MCF 10A (cell line): ENCODE measurements around the gene CPHXL2. TPM values are rescaled to one million over a fixed set of nuclear protein-coding genes. Genes with fewer than 3 reads are reported as not detected.
A peak's percentile ranks its signal among the peaks of the same experiment; 100 is the strongest.

Source experiments
- BruUV-seq: library from RNA; stranded (reverse); fragments of 400-500 nt; replicated peaks from 2 replicates; lab custom pipeline; 2021; lab: Mats Ljungman, UMichigan
- CTCF ChIA-PET: fragments of 300-600 bp; sonication (Branson Sonifier 250); formaldehyde crosslinking; extraction: SDS; loops from one replicate; lab custom pipeline; 2021; ENCODE audit warnings: antibody characterized with exemption, inconsistent platforms; lab: Yijun Ruan, JAX
- POLR2A ChIA-PET: fragments of 300-600, 350-650 bp; sonication (Branson Sonifier 250); formaldehyde crosslinking; extraction: SDS; loops from one replicate; lab custom pipeline; 2020; ENCODE audit warnings: antibody characterized with exemption, inconsistent platforms; lab: Yijun Ruan, JAX
- DNase-seq: peaks from one replicate; pipeline ENCODE4 v3.0.0-alpha.2; 2018; ENCODE audit not compliant: unreplicated experiment
- H3K27ac Mint-ChIP-seq: one replicate; pipeline ENCODE4 v1.8.0; 2022; ENCODE audit warnings: mild to moderate bottlenecking, low read depth, mixed read lengths; ENCODE audit not compliant: unreplicated experiment
- H3K27me3 Mint-ChIP-seq: one replicate; pipeline ENCODE4 v1.8.0; 2022; ENCODE audit warnings: mixed read lengths; ENCODE audit not compliant: insufficient read depth, unreplicated experiment
- H3K36me3 Mint-ChIP-seq: one replicate; pipeline ENCODE4 v1.8.0; 2022; ENCODE audit warnings: mild to moderate bottlenecking, moderate library complexity, mixed read lengths; ENCODE audit not compliant: insufficient read depth, unreplicated experiment
- H3K4me1 Mint-ChIP-seq: one replicate; pipeline ENCODE4 v1.8.0; 2022; ENCODE audit warnings: mixed read lengths; ENCODE audit not compliant: insufficient read depth, unreplicated experiment
- H3K4me3 Mint-ChIP-seq: one replicate; pipeline ENCODE4 v1.8.0; 2022; ENCODE audit warnings: mild to moderate bottlenecking, moderate library complexity, mixed read lengths; ENCODE audit not compliant: unreplicated experiment
- H3K9me3 Mint-ChIP-seq: one replicate; pipeline ENCODE4 v1.8.0; 2022; ENCODE audit warnings: mixed read lengths; ENCODE audit not compliant: unreplicated experiment
- intact Hi-C: fragments of 100-400 bp; cut with micrococcal nuclease; formaldehyde crosslinking; loops from 2 replicates; pipeline ENCODE4 v1.14.1; 2022
- total RNA-seq: library from RNA; stranded (reverse); gene quantifications from 2 replicates; pipeline ENCODE4 v1.2.3, GENCODE V29; 2022
- TF ChIP-seq, protein P1 (sequence below): fragments of 200-600 bp; IDR thresholded peaks from one replicate; pipeline ENCODE4 v1.8.0; 2022; ENCODE audit warnings: antibody characterized with exemption, mild to moderate bottlenecking; ENCODE audit not compliant: unreplicated experiment

CPHXL2 gene
- total RNA-seq, 1 experiment from 2014 or later, result not detected

- Mint-ChIP-seq H3K36me3 (peaks cover 62% of the 10 kb centered on the region), H3K27ac (no peak overlapping the region), H3K9me3 (no peaks in the 10 kb centered on the region), H3K4me1 (peaks cover 25% of the 10 kb centered on the region), H3K4me3 (no peak overlapping the region), H3K27me3 (no peaks in the 10 kb centered on the region)
- no TSS peak for BruUV-seq
- TF ChIP-seq, protein P1, sequence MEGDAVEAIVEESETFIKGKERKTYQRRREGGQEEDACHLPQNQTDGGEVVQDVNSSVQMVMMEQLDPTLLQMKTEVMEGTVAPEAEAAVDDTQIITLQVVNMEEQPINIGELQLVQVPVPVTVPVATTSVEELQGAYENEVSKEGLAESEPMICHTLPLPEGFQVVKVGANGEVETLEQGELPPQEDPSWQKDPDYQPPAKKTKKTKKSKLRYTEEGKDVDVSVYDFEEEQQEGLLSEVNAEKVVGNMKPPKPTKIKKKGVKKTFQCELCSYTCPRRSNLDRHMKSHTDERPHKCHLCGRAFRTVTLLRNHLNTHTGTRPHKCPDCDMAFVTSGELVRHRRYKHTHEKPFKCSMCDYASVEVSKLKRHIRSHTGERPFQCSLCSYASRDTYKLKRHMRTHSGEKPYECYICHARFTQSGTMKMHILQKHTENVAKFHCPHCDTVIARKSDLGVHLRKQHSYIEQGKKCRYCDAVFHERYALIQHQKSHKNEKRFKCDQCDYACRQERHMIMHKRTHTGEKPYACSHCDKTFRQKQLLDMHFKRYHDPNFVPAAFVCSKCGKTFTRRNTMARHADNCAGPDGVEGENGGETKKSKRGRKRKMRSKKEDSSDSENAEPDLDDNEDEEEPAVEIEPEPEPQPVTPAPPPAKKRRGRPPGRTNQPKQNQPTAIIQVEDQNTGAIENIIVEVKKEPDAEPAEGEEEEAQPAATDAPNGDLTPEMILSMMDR, result no peak
- ChIA-PET CTCF (interaction anchor here (0.6 kb wide), 1 partner anchor 198 kb away, joined by 4 read pairs; no protein-coding TSS in a partner anchor), POLR2A (no interaction called here)
- intact Hi-C loops, result loop anchor here (5.0 to 10.0 kb wide), 3 partner anchors 58 to 420 kb away; partner anchors contain the start of genes CTRB2 and GABARAPL2
- DNase-seq, result peak; percentile 18
Observed at GRCh38 chr16:75624921-75625334, 51.9 kb downstream of the CPHXL2 start.

DNA sequence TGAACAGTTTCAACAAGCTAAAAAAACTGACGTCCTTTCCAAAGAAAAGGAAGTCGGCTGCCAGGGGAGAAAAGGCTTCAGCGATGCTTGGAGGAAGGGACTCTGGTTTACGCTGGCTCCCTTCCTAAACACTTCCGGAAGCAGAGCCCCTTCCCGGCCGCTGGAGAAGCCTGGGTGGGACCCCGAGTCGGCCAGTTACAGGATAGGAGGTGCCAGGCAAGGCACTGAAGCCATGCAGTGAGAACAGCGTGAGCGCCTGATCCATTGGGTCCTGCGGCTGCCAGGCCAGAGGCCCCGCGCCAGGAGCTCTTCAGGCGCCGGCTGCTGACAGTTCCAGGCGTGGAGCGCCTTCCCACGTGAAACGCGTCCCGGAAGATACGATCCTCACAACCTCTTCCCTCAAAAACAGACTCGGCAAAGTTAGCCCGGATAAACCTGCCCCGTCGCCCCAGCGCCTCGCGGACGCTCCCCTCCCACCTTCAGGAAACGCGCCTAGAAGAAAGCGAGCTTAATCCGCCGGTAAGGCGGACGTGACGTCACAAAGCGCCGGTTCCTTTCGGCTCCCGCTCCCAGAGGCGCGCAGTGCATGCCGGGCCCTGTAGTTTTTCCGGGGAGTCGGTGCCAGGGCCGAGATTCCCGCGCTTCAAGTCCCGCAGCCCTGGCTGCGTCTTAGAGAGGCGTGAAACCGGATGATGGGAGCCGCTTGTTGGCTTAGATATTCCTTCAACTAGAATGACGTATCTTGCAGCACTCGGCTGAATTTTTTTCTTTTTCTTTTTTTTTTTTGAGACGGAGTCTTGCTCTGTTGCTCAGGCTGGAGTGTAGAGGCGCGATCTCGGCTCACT lies 53.8 kb downstream of the CPHXL2 start, which contains the start of gene ADAT1:
ADAT1 (minus strand) TSS at position 521 of the 845 bp plus-strand sequence. CDS start 2,482 bp downstream, outside the sequence.
- Mint-ChIP-seq H3K27me3 (no peaks in the 10 kb centered on the region), H3K4me1 (peaks cover 25% of the 10 kb centered on the region), H3K9me3 (no peaks in the 10 kb centered on the region), H3K36me3 (peaks cover 59% of the 10 kb centered on the region), H3K27ac (peak within 1 kb of the TSS; percentile 72), H3K4me3 (peak within 1 kb of the TSS; percentile 84)
- TF ChIP-seq, protein P1, result no peak
- CTCF ChIA-PET, result interaction anchor here (0.7 to 2.7 kb wide), 9 partner anchors 10 to 608 kb away, joined by 3 to 19 read pairs (median 3); partner anchors contain the start of genes GABARAPL2 and TMEM231
- BruUV-seq, result TSS peak; percentile 76
- DNase-seq, result peak; percentile 98
- intact Hi-C loops, result loop anchor here (5.0 to 10.0 kb wide), 3 partner anchors 56 to 418 kb away; partner anchors contain the start of genes CTRB2 and GABARAPL2
- POLR2A ChIA-PET, result interaction anchor here (0.6 to 3.5 kb wide), 25 partner anchors 9 to 436 kb away, joined by 3 to 76 read pairs (median 5); partner anchors contain the start of genes CFDP1, GABARAPL2, KARS1 and TERF2IP

- Mint-ChIP-seq H3K4me1 (peaks cover 25% of the 10 kb centered on the region), H3K27ac (no peak overlapping the region), H3K27me3 (no peaks in the 10 kb centered on the region), H3K4me3 (peak overlapping the region; percentile 84), H3K36me3 (peaks cover 51% of the 10 kb centered on the region), H3K9me3 (no peaks in the 10 kb centered on the region)
- no TSS peak for BruUV-seq
- DNase-seq, result peak; percentile 46
- POLR2A ChIA-PET, result interaction anchor here (0.5 to 3.5 kb wide), 8 partner anchors 28 to 422 kb away, joined by 3 to 76 read pairs (median 8); partner anchors contain the start of genes KARS1, TERF2IP and TMEM231
- CTCF ChIA-PET, result interaction anchor here (0.6 to 2.7 kb wide), 15 partner anchors 10 to 338 kb away, joined by 3 to 19 read pairs (median 4); partner anchors contain the start of gene GABARAPL2
- intact Hi-C loops, result loop anchor here (1.0 to 10.0 kb wide), 5 partner anchors 54 to 416 kb away; partner anchors contain the start of genes CTRB2 and GABARAPL2
- TF ChIP-seq, protein P1, result peak; percentile 40
Observed at GRCh38 chr16:75621170-75621477, 55.7 kb downstream of the CPHXL2 start.
